ENCODE measurements around the gene BANK1. TPM values are rescaled to one million over a fixed set of nuclear protein-coding genes. Genes with fewer than 3 reads are reported as not detected.

BANK1 gene
- total and polyA plus RNA-seq, 2 of the 4 experiments (the other 2 are of a cell fraction): under 0.01 to 0.51 TPM

DNA sequence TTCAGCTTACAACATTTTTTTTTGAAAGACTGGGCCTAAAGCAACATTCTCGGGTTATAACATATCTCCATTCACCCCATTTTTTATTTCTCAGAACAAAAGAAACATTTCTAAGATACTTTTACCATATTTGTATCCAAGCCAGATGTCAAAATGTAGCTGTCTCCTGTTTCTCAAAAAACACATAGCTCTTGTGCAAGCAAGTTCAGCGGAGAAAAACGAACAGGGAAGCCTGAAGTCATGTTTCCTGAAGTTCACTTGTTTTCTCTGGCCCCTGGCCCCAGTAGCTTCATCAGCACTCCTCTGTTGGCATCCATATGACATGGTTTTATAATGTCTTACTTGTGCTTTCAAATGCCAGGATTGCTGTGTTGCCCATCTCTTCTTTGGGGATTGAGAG is 218.2 kb downstream of the BANK1 start:
- no peaks in the 10 kb centered on the region for H3K79me1 ChIP-seq (ENCODE audit: low read depth in 1 of 2, low read length in 2 of 2)
- H3K27me3 ChIP-seq (ENCODE audit: control insufficient read depth, insufficient read depth, low read length): no peaks in the 10 kb centered on the region
- H2BK15ac ChIP-seq (ENCODE audit: low read depth, low read length): no peak overlapping the region
- no peak for ATAC-seq (ENCODE audit: low read depth)
- H3K18ac ChIP-seq (ENCODE audit: low read depth, low read length): no peak overlapping the region
- H3K36me3 ChIP-seq (ENCODE audit: control insufficient read depth, insufficient read depth, low read length): no peaks in the 10 kb centered on the region
- no peak overlapping the region for H3K23ac ChIP-seq (ENCODE audit: low read depth, low read length)
- no peak overlapping the region for H3K56ac ChIP-seq (ENCODE audit: extremely low read depth, insufficient read depth, low read length)
- in situ Hi-C loops (cut with MboI; ENCODE audit: low sequenced_read_pairs): no loop called here
- H3K4me1 ChIP-seq (ENCODE audit: control insufficient read depth, insufficient read depth, low read length): no peaks in the 10 kb centered on the region
- no peak overlapping the region for H2BK5ac ChIP-seq (ENCODE audit: low read depth, low read length, poor library complexity, severe bottlenecking)
- DNase-seq: no peak
- no peak overlapping the region for H3K4me2 ChIP-seq (ENCODE audit: low read depth, low read length)
- H3K4ac ChIP-seq (ENCODE audit: low read depth, low read length): no peak overlapping the region
- H2AFZ ChIP-seq (replicated peaks; ENCODE audit: low read length, poor library complexity): no peak overlapping the region
- no peak overlapping the region for H2BK120ac ChIP-seq (ENCODE audit: low read depth, low read length)
- H2BK20ac ChIP-seq (ENCODE audit: low read depth, low read length): no peak overlapping the region
- ChIA-PET POLR2A (ENCODE audit: unreplicated experiment) (no interaction called here), CTCF (interaction anchor here (0.7 kb wide), 1 partner anchor 541 kb away, joined by 4 read pairs; no protein-coding TSS in a partner anchor)
- dilution Hi-C loops (cut with HindIII; ENCODE audit: low sequenced_read_pairs, unreplicated experiment): no loop called here
- H4K8ac ChIP-seq (ENCODE audit: low read depth in 2 of 2, low read length in 2 of 2): no peak overlapping the region
- no peak overlapping the region for H3K14ac ChIP-seq (replicated peaks; ENCODE audit: low read depth, low read length)
- intact Hi-C loops (cut with micrococcal nuclease): no loop called here
- H3K9ac ChIP-seq (ENCODE audit: low read depth, low read length): no peak overlapping the region
- no peak overlapping the region for H3K4me3 ChIP-seq (ENCODE audit: insufficient read depth, low read depth, low read length)
- H2AK5ac ChIP-seq (ENCODE audit: low read depth, low read length): no peak overlapping the region
- TF ChIP-seq RFX5 (IDR thresholded peaks at IDR 0.05; ENCODE audit: low read depth, low read length) (no peak), MAFK (IDR thresholded peaks at IDR 0.05; ENCODE audit: low read depth, low read length) (no peak), RCOR1 (IDR thresholded peaks at IDR 0.05; ENCODE audit: insufficient replicate concordance, low read length) (no peak), MAZ (IDR thresholded peaks at IDR 0.05; ENCODE audit: borderline replicate concordance, low read depth, low read length) (no peak), FOS (IDR thresholded peaks at IDR 0.05; ENCODE audit: low read depth, low read length) (no peak), BHLHE40 (IDR thresholded peaks at IDR 0.05; ENCODE audit: low read depth, low read length) (no peak), POLR2A (IDR thresholded peaks at IDR 0.05; ENCODE audit: low read depth, low read length) (no peak), CHD1 (IDR thresholded peaks at IDR 0.05; ENCODE audit: low read depth, low read length) (no peak), SMC3 (IDR thresholded peaks at IDR 0.05; ENCODE audit: low read depth, low read length) (no peak)
- H3K9me3 ChIP-seq (ENCODE audit: control insufficient read depth, insufficient read depth, low read length): no peaks in the 10 kb centered on the region
- no peaks in the 10 kb centered on the region for H3K9me1 ChIP-seq (ENCODE audit: insufficient read depth, low read length)
- H4K5ac ChIP-seq (ENCODE audit: low read depth, low read length): no peak overlapping the region
- no peaks in the 10 kb centered on the region for H4K20me1 ChIP-seq (ENCODE audit: insufficient read depth, low read length)
- no peak overlapping the region for H3K27ac ChIP-seq (ENCODE audit: insufficient read depth, low read length)
- no TSS peak for BruUV-seq (replicated peaks)
- no peak overlapping the region for H2AK9ac ChIP-seq (replicated peaks; ENCODE audit: low read depth, low read length, poor library complexity)
- H4K91ac ChIP-seq (ENCODE audit: insufficient read depth, low read depth, low read length): no peak overlapping the region
- WGBS, 2 experiments (ENCODE audit: extremely low coverage in 2 of 2, insufficient read length in 1 of 2): 60% methylated on average over 1 of the region's 3 CpGs; no CpG with 5 or more reads in 1 of the 2 experiments
